Loucy (cell line): ENCODE data around the gene STRA8.

ENCODE experiments used
- H2AFZ ChIP-seq: fragments of 200-600 bp; sonication (generic); 2 replicates; pipeline ENCODE4 v1.6.0; 2016; ENCODE audit warnings: antibody characterized with exemption, mild to moderate bottlenecking, low read length, moderate library complexity
- H3F3A ChIP-seq: fragments of 200-600 bp; 2 replicates; pipeline ENCODE4 v1.6.0; 2016; ENCODE audit warnings: antibody characterized with exemption, low read depth, mild to moderate bottlenecking
- H3K27me3 ChIP-seq: fragments of 200-600 bp; sonication (generic); 2 replicates; pipeline ENCODE4 v1.6.1; 2014; ENCODE audit warnings: low read length, mild to moderate bottlenecking; ENCODE audit not compliant: insufficient read depth, poor library complexity, severe bottlenecking
- H3K36me3 ChIP-seq: fragments of 200-600 bp; sonication (generic); 2 replicates; pipeline ENCODE4 v1.6.1; 2016; ENCODE audit warnings: low read length; ENCODE audit not compliant: insufficient read depth
- H3K4me1 ChIP-seq: fragments of 200-600 bp; sonication (generic); 2 replicates; pipeline ENCODE4 v1.5.1; 2014; ENCODE audit warnings: low read length, mild to moderate bottlenecking; ENCODE audit not compliant: insufficient read depth, poor library complexity, severe bottlenecking
- H3K4me2 ChIP-seq: fragments of 200-600 bp; sonication (generic); 2 replicates; pipeline ENCODE4 v1.6.0; 2014; ENCODE audit warnings: antibody characterized with exemption, low read length, low read depth, mild to moderate bottlenecking; ENCODE audit not compliant: poor library complexity, severe bottlenecking
- H3K4me3 ChIP-seq: fragments of 200-600 bp; sonication (generic); 2 replicates; pipeline ENCODE4 v1.5.1; 2014; ENCODE audit warnings: low read length, mild to moderate bottlenecking, mixed read lengths; ENCODE audit not compliant: poor library complexity, severe bottlenecking
- H3K79me2 ChIP-seq: fragments of 200-600 bp; sonication (generic); 2 replicates; pipeline ENCODE4 v1.6.1; 2014; ENCODE audit warnings: low read length; ENCODE audit not compliant: insufficient read depth
- H3K9ac ChIP-seq: fragments of 200-600 bp; sonication (generic); 2 replicates; pipeline ENCODE4 v1.6.0; 2014; ENCODE audit warnings: mild to moderate bottlenecking, low read depth, low read length, moderate library complexity; ENCODE audit not compliant: poor library complexity, severe bottlenecking
- H3K9me2 ChIP-seq: fragments of 200-600 bp; sonication (generic); replicated peaks from 2 replicates; pipeline ENCODE4 v1.6.1; 2016; ENCODE audit warnings: low read depth, low read length, mixed read lengths
- H3K9me3 ChIP-seq: fragments of 200-600 bp; sonication (generic); 2 replicates; pipeline ENCODE4 v1.6.1; 2014; ENCODE audit warnings: mild to moderate bottlenecking, antibody characterized with exemption, low read length, low read depth; ENCODE audit not compliant: insufficient read depth
- H4K20me1 ChIP-seq: fragments of 200-600 bp; sonication (generic); 2 replicates; pipeline ENCODE4 v1.6.0; 2014; ENCODE audit warnings: antibody characterized with exemption, low read length, mild to moderate bottlenecking; ENCODE audit not compliant: insufficient read depth, poor library complexity, severe bottlenecking
- CTCF ChIP-seq: fragments of 200-600 bp; sonication (generic); conservative IDR thresholded peaks from 2 replicates; pipeline ENCODE4 v1.5.1; 2014; ENCODE audit warnings: mild to moderate bottlenecking, antibody characterized with exemption, low read length
- EZH2phosphoT487 ChIP-seq: fragments of 200-600 bp; IDR thresholded peaks from 2 replicates; pipeline ENCODE4 v1.6.1; 2018; ENCODE audit warnings: antibody characterized with exemption, mild to moderate bottlenecking, moderate library complexity, borderline replicate concordance

Gene STRA8

GRCh38 chr7:135251496-135252391 is 18.1 kb downstream of the STRA8 start:
- H3K4me1 ChIP-seq, result no peaks in the 10 kb centered on the region
- no peaks in the 10 kb centered on the region for H4K20me1 ChIP-seq
- H3K9ac ChIP-seq, result no peak overlapping the region
- H3K9me2 ChIP-seq, result no peaks in the 10 kb centered on the region
- no peaks in the 10 kb centered on the region for H3K9me3 ChIP-seq
- H3K4me3 ChIP-seq, result no peak overlapping the region
- TF ChIP-seq CTCF, result no peak
- TF ChIP-seq EZH2phosphoT487, result no peak
- no peaks in the 10 kb centered on the region for H3K36me3 ChIP-seq
- no peak overlapping the region for H3K4me2 ChIP-seq
- no peaks in the 10 kb centered on the region for H3K27me3 ChIP-seq
- H3K79me2 ChIP-seq, result no peaks in the 10 kb centered on the region
- H2AFZ ChIP-seq, result no peak overlapping the region
- no peaks in the 10 kb centered on the region for H3F3A ChIP-seq

GRCh38 chr7:135253851-135254771 is 20.5 kb downstream of the STRA8 start:
- no peaks in the 10 kb centered on the region for H3F3A ChIP-seq
- no peak overlapping the region for H3K9ac ChIP-seq
- no peak overlapping the region for H3K4me3 ChIP-seq
- H3K36me3 ChIP-seq, result no peaks in the 10 kb centered on the region
- H3K27me3 ChIP-seq, result no peaks in the 10 kb centered on the region
- no peaks in the 10 kb centered on the region for H3K79me2 ChIP-seq
- H3K9me3 ChIP-seq, result no peaks in the 10 kb centered on the region
- no peaks in the 10 kb centered on the region for H3K9me2 ChIP-seq
- H2AFZ ChIP-seq, result peak overlapping the region; percentile 43; the same call in 1 of the 2 replicates
- no peaks in the 10 kb centered on the region for H4K20me1 ChIP-seq
- TF ChIP-seq EZH2phosphoT487 (no peak), CTCF (no peak)
- no peak overlapping the region for H3K4me2 ChIP-seq
- H3K4me1 ChIP-seq, result no peaks in the 10 kb centered on the region

GRCh38 chr7:135257790-135258189 is 24.2 kb downstream of the STRA8 start:
- no peaks in the 10 kb centered on the region for H3F3A ChIP-seq
- TF ChIP-seq CTCF (no peak), EZH2phosphoT487 (no peak)
- no peaks in the 10 kb centered on the region for H3K4me1 ChIP-seq
- H3K36me3 ChIP-seq, result no peaks in the 10 kb centered on the region
- H2AFZ ChIP-seq, result no peak overlapping the region
- no peaks in the 10 kb centered on the region for H4K20me1 ChIP-seq
- H3K4me2 ChIP-seq, result no peak overlapping the region
- no peaks in the 10 kb centered on the region for H3K27me3 ChIP-seq
- H3K9me2 ChIP-seq, result no peaks in the 10 kb centered on the region
- H3K9me3 ChIP-seq, result no peaks in the 10 kb centered on the region
- H3K79me2 ChIP-seq, result no peaks in the 10 kb centered on the region
- H3K9ac ChIP-seq, result no peak overlapping the region
- H3K4me3 ChIP-seq, result no peak overlapping the region
